HG02678 (cell line): ENCODE results near the gene VSTM2B.

ENCODE experiments used
- ATAC-seq: cut with Tn5 transposase; IDR thresholded peaks from one replicate; pipeline ENCODE4 v1.9.1; 2021; ENCODE audit warnings: mild to moderate bottlenecking, moderate library complexity; ENCODE audit not compliant: unreplicated experiment

Gene VSTM2B

DNA sequence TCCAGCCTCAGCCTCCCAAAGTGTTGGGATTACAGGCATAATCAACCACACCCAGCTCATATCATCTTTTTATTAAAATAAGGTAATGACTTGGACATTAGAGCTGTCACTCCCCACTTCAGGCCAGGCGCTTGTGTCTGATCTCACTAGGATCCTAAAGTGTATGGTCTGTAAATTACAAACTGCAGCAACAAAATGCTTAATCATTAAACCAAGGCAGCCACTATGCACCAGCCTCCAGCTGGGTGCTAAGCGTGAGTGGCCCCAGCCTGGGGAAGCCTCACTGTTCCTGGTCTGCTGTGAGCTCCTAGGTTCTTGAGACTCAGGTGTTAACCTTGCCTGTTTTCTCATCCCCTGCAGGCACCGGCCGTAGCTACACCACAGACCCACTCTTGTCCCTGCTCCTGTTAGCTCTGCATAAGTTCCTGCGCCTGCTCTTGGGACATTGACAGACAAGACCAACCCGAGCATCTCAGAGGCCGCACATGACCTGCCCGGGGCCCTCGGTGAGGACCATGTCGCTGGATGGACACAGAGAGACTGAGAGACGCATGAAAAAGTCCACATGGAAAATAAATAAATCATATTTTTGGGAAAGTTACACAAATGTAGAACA, 37.8 kb downstream of the VSTM2B start:
- no peak for ATAC-seq

DNA sequence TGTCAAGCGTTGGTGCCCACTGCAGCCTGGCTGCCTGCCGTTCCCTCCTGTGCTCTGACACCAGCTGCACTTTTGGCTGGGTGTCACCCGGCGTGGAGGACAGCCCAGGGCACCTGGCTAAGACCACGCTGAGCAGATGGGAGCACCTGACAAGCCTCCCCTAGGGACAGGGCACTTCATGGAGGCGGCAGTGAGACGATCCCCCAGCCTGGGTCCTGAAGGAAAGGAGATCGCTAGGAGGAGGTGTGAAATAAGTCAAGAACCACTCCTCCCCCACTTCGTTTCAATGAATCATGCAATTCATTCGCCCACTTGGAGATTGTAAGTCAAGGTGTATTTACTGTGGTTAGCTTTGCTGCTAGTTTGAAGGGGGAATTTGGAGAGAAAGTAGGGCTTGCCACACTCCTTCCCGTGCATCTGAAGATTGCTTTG, 38.8 kb downstream of the VSTM2B start:
- ATAC-seq: no peak

DNA sequence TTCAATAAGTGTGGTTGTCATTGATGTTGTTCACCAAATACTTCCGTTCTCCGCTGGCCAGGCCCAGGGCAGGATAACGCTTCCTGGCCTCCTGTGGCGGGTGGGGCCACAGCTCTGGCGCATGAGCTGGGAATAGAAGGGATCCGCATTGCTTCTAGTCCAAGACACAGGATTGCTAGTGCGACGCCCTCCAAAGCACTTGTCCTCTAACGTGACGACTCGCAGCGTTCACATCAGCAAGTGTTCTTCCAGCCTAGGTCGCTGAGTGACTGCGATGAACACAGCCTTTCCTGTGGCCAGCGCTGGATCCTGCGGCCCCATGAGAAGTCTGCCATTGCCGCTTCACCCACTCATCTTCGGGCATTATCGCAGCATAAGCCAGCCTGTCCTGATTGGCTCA, 39.4 kb downstream of the VSTM2B start:
- ATAC-seq: no peak

DNA sequence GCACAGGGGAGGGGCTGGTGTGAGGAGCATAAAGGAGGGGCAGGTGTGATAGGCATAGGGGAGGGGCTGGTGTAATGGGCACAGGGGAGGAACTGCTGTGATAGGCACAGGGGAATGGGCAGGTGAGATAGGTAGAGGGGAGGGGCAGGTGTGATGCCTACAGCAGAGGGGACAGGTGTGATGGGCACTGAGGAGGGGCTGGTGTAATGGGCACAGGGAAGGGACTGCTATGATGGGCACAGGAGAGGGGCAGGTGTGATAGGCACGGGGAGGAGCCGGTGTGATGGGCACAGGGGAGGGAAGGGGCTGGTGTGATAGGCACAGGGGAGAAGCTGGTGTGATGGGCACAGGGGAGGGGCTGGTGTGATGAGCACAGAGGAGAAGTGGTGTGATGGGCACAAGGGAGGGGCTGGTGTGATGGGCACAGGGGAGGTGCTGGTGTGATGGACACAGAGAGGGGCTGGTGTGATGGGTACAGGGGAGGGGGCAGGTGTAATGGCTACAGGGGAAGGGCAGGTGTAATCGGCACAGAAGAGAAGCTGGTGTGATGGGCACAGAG, 40.8 kb downstream of the VSTM2B start:
- ATAC-seq: no peak

GRCh38 chr19:29567366-29567915, 41.6 kb downstream of the VSTM2B start:
- no peak for ATAC-seq

DNA sequence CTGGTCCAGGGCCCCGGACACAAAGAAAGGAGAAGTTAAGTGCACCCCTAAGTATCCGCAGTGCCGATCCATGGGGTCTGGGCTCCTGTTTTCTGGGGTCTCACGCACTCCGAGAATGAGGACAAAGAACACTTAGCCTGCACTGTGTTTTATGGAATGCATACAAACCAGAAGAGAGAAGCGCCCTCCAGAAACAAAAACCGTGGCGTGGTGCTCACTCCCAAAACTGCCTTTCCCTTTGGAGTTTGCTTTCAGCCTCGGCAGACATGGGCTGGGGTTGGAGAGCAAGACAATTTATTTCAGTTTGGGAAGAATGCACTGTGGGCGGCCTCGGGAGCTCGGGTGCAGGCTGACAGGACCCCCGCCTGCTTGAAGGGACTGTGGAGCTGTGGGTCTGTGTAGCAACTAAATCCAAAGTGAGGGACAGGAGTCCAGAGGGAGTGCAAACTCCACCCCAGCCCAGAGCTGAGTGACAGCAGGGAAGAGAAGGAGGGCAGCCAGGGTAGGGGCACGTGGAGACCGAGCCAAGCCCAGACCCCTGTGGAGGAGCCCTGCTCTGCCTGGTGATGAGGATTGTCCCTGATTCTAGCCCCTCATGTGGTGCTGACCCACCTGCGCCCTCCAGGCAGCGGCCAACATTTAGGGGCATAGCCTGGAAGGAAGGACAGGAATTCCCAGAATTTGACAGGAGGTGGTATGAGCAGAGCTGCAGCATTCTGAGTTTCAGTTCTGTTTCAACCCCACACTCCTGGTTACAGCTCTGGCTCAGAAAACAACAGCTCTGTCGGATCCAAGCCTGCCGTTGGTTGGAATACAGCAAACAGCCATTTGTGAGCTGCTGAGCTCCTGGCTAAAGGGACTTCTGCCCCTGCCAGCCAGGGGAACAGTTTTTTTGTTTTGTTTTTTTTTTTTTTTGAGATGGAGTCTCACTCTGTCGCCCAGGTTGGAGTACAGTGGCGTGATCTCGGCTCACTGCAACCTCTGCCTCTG, 42.5 kb downstream of the VSTM2B start:
- ATAC-seq: no peak

- ATAC-seq: no peak
Measured at GRCh38 chr19:29569038-29569911, 43.5 kb downstream of the VSTM2B start.

GRCh38 chr19:29571181-29571580, 45.4 kb downstream of the VSTM2B start:
- no peak for ATAC-seq

GRCh38 chr19:29573486-29573885, 47.7 kb downstream of the VSTM2B start:
- no peak for ATAC-seq

GRCh38 chr19:29574510-29574909, 48.7 kb downstream of the VSTM2B start:
- ATAC-seq: no peak

DNA sequence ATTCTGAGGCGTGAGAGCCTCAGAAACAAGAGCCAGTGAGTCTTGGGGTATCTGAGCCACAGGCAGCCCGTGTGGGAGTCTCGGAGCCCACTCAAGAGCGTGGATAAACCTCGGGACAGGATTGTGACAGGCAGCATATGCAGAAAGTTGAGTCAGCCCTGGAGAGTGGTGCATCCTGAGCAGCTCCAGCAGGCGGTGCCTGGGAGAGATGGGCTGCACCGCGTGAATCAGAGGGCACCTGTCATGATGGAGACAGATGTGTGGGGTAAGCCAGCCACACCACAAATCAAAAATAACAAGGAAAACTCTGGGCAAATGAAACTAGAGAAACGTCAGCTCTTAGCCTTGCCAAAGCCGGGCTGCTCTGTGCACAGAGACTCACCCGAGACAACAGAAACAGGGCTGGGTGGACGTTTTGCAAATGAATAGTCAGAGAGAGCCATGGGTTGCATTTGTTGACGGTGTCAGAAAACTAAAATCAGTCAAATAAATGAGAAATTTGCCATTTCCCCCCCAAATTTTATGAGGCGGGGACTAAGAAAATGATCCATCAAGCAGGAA, 50.3 kb downstream of the VSTM2B start:
- ATAC-seq: no peak

DNA sequence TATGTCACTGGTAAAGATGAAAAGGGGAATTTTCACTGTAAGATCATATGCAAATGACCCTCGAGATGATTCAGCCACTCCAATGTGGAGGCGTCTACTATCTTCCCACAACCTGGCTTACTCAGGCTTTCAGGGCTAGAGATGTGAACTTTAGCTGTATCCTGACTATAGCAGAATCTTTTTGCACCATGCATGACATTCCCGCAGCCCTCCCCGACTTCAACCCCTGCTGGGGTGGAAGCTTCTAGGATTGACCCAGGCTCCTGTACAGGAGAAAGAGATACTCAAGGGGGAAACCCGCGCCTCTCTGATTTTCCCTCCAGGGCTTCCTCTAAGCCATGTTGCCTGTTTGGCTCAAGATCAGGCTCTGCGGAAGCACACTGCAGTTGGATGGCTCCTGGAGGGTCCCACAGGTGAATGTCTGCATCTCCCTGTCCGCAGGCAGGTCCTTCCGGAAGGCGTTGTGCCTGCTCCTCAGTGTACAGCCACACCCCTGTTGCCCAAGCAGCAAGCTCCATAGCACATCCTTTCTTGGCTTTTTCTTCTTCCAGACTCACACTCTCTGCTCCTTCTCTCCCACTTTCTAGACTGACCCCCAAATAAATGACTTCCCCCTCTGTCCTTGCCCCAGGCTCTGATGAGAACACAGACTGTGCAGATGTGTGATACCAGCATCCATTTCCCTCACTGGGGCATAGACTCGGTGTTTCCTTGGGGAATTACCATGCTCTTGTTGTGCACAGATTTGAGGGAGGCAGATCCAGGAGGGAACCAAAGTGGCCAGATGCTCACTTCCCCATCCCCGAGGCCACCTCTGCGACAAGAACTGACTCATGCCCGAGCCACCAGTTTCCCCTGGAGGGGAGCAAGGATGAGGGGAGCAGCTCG, 51.2 kb downstream of the VSTM2B start:
- no peak for ATAC-seq

- ATAC-seq: no peak
Measured at GRCh38 chr19:29577649-29577963, 51.8 kb downstream of the VSTM2B start.

GRCh38 chr19:29578349-29578748, 52.6 kb downstream of the VSTM2B start:
- ATAC-seq: no peak

DNA sequence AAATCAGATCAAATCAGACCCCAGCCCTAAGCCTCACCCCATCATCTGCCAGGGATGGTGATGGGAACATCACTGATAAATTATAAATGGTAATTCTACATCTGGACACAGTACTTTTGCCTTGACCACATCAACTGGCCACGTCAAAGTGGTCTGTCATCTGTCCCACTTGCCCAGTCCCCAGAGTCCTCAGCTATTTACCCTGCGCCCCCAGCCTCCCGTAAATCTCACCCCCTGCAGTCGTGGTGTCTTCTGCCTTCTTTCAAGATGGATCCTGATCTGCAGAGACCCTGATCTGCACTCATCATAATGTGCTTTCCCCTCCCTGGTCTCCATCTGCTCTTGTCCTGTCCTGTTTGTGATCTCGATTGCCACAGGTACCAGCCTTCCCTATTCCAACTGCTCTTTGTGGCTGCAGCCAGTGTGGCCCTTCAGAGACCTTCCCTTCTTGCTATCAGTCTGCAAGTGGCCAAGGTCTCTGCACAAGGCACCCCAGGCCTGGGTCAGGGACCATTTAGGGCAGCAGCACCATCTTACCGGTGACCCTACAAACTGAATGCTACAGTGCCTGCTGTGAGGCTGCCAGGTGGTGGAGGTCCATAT, 53.6 kb downstream of the VSTM2B start:
- no peak for ATAC-seq

- ATAC-seq: no peak
Measured at GRCh38 chr19:29581398-29581797, 55.6 kb downstream of the VSTM2B start.

GRCh38 chr19:29583196-29583999, 57.6 kb downstream of the VSTM2B start:
- ATAC-seq: no peak

- ATAC-seq: no peak
Measured at GRCh38 chr19:29586401-29586800, 60.6 kb downstream of the VSTM2B start.
